Measurements from ENCODE around the gene HHAT.

- TF ChIP-seq CTCF (IDR thresholded peaks at IDR 0.05; ENCODE audit: low read length) (no peak), EZH2phosphoT487 (IDR thresholded peaks at IDR 0.05; ENCODE audit: low read length) (no peak)
Observed at GRCh38 chr1:210446479-210446878, 117.8 kb downstream of the HHAT start.

All from MM.1S (cell line).